ENCODE data around the gene ZFAND3. TPM values are rescaled to one million over a fixed set of nuclear protein-coding genes. Genes with fewer than 3 reads are reported as not detected.
A peak's percentile ranks its signal among the peaks of the same experiment; 100 is the strongest.

Gene ZFAND3
- total and polyA plus RNA-seq, 12 donors, result 21.4 to 163 (median 46.3) TPM

DNA sequence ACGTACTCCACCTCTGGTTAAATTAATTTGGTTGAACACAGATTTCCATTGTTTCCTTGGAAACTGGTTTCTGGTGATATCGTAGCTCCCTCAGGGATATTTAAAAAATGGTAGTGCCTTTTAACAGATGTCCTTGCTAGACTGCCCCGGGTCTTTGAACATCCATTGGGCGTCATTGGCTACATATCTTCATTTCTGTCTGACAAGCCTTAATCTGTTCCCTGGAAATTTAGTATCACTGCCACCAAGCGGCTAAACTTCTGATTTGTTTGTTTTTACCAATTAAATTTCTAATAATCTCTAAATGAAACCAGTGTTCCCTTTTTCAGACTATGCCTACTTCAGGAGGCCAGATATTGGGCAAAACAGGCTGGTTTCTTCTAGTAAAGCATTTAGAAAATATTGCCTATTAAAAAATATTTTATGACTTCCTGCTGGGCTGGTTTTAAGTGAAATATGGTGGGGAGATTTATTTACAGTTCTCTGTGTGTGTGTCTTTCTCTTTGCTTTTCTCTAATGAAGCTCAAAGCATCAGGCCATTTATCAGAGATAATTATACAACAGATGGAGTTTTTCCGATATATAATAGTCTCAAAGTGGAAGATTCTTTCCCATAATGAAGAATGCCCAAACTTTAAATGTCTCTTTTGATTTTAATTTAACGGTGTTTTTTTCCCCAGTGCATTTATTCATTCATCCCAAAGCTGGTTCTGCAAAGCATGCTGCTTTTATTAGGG is 249.5 kb downstream of the ZFAND3 start:
- no peak overlapping the region for H3K4me3 ChIP-seq
- no peak overlapping the region for H3K27ac ChIP-seq
- intact Hi-C loops (cut with DNase I), result no loop called here
- no peaks in the 10 kb centered on the region for H3K27me3 ChIP-seq
- H3K9me3 ChIP-seq (replicated peaks in 1 of 3), result no peaks in the 10 kb centered on the region
- TF ChIP-seq, protein P1, sequence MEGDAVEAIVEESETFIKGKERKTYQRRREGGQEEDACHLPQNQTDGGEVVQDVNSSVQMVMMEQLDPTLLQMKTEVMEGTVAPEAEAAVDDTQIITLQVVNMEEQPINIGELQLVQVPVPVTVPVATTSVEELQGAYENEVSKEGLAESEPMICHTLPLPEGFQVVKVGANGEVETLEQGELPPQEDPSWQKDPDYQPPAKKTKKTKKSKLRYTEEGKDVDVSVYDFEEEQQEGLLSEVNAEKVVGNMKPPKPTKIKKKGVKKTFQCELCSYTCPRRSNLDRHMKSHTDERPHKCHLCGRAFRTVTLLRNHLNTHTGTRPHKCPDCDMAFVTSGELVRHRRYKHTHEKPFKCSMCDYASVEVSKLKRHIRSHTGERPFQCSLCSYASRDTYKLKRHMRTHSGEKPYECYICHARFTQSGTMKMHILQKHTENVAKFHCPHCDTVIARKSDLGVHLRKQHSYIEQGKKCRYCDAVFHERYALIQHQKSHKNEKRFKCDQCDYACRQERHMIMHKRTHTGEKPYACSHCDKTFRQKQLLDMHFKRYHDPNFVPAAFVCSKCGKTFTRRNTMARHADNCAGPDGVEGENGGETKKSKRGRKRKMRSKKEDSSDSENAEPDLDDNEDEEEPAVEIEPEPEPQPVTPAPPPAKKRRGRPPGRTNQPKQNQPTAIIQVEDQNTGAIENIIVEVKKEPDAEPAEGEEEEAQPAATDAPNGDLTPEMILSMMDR (IDR thresholded peaks at IDR 0.05), result peak in 5 of 6 experiments; percentile 26 to 45 (median 37)
- TF ChIP-seq POLR2A (IDR thresholded peaks at IDR 0.05), result no peak
- H3K4me1 ChIP-seq (replicated peaks in 1 of 2), result peaks cover 0 to 27% of the 10 kb centered on the region in 2 donors
- DNase-seq, result peak in 6 of 7 donors; percentile 17 to 82 (median 30)
- H3K36me3 ChIP-seq (replicated peaks in 1 of 2), result no peaks in the 10 kb centered on the region
- 41 to 52% (median 47%) methylated on average over 7 of the region's 7 CpGs for WGBS, 4 donors

DNA sequence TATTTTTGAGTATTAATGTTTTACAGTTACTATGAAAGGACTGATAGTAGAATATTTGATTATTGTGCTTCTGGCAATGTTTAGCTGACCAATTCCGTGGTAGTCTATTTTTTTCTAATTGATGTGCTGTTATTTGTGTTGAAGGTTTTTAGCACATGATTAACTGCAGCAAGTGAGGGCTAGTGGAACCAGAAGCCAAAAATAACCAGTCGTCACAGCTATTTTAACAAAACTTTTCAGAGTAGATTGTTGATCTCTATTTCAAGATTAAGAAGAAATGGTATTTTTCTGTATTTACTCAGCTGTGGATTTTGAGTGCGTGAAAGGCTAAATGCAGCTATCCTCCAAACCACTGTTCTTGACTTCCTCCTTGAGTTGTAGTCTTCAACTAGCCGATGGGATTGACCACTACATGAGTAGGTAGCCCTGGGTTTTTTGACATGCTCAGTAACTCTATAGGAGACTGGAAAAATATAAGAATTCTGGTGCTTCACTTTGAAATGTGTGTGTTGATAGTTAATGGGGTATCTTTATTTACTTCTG is 258.0 kb downstream of the ZFAND3 start:
- TF ChIP-seq POLR2A (IDR thresholded peaks at IDR 0.05), result no peak
- TF ChIP-seq, protein P1 (IDR thresholded peaks at IDR 0.05), result no peak
- Histone ChIP-seq H3K27me3 (no peaks in the 10 kb centered on the region), H3K4me3 (no peak overlapping the region), H3K9me3 (replicated peaks in 1 of 3) (no peaks in the 10 kb centered on the region), H3K4me1 (replicated peaks in 1 of 2) (peaks cover 0 to 17% of the 10 kb centered on the region in 2 donors), H3K36me3 (replicated peaks in 1 of 2) (no peaks in the 10 kb centered on the region), H3K27ac (no peak overlapping the region)
- WGBS, 4 donors, result 48 to 58% (median 57%) methylated on average over 4 of the region's 4 CpGs
- intact Hi-C loops (cut with DNase I), result no loop called here
- DNase-seq, result no peak

DNA sequence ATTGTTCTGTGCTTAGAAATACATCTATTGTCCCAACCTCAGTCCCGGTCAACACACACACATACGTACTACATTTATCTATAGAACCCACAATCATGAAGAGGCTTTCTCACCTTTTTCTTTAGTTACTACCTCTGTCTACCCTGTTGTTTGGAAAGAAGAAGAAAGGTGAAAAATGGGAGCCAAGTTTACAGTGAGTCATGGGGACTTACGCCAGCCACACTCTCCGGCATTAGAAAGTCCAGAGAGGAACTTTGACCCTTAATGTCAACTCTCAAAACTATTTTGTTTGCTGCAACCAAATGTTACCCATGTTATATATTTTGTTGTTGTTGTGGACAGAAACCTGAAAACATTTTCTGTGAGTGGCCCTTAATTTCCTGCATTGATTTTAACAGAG is 259.1 kb downstream of the ZFAND3 start:
- intact Hi-C loops (cut with DNase I), result no loop called here
- no peaks in the 10 kb centered on the region for H3K27me3 ChIP-seq
- WGBS, 4 donors, result 74 to 83% (median 77%) methylated on average over 4 of the region's 4 CpGs
- H3K27ac ChIP-seq, result no peak overlapping the region
- no peak overlapping the region for H3K4me3 ChIP-seq
- DNase-seq, result no peak
- H3K9me3 ChIP-seq (replicated peaks in 1 of 3), result no peaks in the 10 kb centered on the region
- no peaks in the 10 kb centered on the region for H3K36me3 ChIP-seq (replicated peaks in 1 of 2)
- peaks cover 0 to 12% of the 10 kb centered on the region in 2 donors for H3K4me1 ChIP-seq (replicated peaks in 1 of 2)
- TF ChIP-seq POLR2A (IDR thresholded peaks at IDR 0.05), result no peak
- TF ChIP-seq, protein P1 (IDR thresholded peaks at IDR 0.05), result no peak

DNA sequence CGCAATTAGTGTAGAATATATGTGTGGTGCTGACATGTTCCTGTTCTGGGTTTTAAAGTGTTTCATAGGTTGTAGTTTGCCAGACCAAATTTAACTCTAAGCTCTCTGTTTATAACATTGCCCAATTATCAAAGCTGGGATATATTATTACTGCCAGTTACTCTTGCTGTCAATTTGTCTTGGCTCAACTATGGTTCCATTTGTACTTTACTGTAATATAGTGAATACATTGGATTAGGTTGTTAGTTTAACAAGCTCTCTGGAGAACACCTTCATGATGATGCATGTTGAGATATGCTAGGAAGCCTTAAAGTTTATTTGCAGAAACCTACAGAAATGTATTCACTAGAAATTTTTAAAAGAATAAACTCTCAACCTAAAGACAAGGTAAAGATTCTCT is 259.6 kb downstream of the ZFAND3 start:
- WGBS, 4 donors, result 93 to 100% (median 99%) methylated on average over 1 of the region's 1 CpG
- Histone ChIP-seq H3K9me3 (replicated peaks in 1 of 3) (no peaks in the 10 kb centered on the region), H3K4me1 (replicated peaks in 1 of 2) (peaks cover 0 to 12% of the 10 kb centered on the region in 2 donors), H3K36me3 (replicated peaks in 1 of 2) (no peaks in the 10 kb centered on the region), H3K27me3 (no peaks in the 10 kb centered on the region), H3K4me3 (no peak overlapping the region), H3K27ac (no peak overlapping the region)
- intact Hi-C loops (cut with DNase I), result no loop called here
- DNase-seq, result no peak
- TF ChIP-seq POLR2A (IDR thresholded peaks at IDR 0.05), result no peak
- TF ChIP-seq, protein P1 (IDR thresholded peaks at IDR 0.05), result no peak

Measured in adrenal gland (tissue), 12 donors.